GM18867 (cell line): ENCODE measurements around the gene GABRA4.

ENCODE experiments used
- ATAC-seq: cut with Tn5 transposase; IDR thresholded peaks from one replicate; pipeline ENCODE4 v1.9.1; 2021; ENCODE audit warnings: mild to moderate bottlenecking, moderate library complexity; ENCODE audit not compliant: unreplicated experiment

GABRA4 gene

DNA sequence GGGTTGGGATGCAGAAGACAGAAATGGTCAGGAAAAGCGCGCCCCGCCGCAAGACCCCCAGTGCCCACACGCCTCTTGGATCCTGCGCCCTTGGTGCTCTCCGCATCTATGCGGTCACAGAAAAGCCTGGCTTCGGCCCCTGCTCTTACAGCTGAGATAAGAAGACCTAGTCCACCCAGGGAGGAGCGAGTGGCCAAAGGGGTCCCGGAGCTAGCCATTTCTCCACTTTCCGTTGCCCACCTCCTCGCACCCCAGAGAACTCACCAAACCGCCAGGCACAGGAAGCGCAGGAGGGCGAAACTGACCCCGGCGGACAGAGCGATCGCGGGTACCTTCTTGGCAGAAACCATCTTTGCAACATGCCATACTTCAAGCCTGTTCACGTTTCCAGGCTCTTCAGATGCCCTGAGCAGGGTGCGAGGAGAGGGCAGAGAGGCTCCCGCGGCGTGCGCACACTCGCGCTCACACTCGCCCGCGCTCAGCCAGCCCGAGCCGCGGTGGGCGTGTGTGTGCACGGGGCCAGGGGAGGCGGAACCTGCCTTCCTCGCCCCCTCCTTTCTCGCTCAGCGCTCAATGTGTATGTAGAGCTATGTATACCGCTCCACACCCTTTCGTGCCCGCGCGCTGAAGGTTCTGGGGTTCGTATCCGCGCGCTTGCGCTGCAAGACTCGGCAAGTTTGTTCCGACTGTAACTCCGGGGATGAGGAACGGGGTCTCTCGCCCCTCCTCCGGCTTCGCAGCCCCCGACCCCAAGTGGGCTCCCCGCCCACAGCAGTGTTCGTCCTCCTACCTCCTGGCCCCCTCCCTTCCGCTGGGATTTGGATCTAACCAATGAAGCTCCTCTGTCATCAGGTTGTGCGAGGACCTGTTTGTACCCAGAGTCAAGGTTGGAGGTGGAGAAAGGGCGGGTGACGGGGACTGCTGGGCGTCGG is at the start of gene GABRA4:
TSS of gene GABRA4 (minus strand) at position 507 of the 932 bp plus-strand sequence. CDS start at position 350, 157 bp downstream.
- no peak for ATAC-seq

- no peak for ATAC-seq
Measured at GRCh38 chr4:47040828-47041227, 47.4 kb upstream of the GABRA4 start.

DNA sequence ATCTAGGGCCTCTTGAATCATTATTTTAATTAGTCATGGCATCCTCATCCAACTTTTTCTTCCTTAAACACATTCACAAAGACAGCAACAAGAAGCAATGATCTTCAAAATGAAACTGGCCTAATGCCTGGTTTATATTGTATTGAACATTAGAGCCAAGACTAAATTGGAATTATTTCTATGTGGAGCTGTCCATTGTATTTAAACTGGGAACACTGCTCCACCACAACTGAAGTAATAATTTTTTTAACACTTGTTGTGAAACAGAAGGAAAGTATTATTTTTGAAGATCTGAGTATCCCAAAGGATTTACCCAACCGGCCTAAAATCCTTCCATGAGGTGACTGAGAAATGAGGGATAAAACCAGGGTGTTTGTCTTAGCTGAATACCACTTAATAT is 44.9 kb upstream of the GABRA4 start:
- ATAC-seq = no peak

GRCh38 chr4:47032405-47033106 is 39.2 kb upstream of the GABRA4 start:
- ATAC-seq = peak; percentile 92

- no peak for ATAC-seq
Measured at GRCh38 chr4:47031751-47032404, 38.5 kb upstream of the GABRA4 start.

GRCh38 chr4:47031011-47031678 is 37.8 kb upstream of the GABRA4 start, which contains the start of gene GABRB1:
Gene GABRB1, plus strand, starts transcription at chr4:47031567.
- no peak for ATAC-seq

- ATAC-seq = no peak
Measured at GRCh38 chr4:47017494-47017893, 24.1 kb upstream of the GABRA4 start.

GRCh38 chr4:47017081-47017480 is 23.7 kb upstream of the GABRA4 start:
- no peak for ATAC-seq

DNA sequence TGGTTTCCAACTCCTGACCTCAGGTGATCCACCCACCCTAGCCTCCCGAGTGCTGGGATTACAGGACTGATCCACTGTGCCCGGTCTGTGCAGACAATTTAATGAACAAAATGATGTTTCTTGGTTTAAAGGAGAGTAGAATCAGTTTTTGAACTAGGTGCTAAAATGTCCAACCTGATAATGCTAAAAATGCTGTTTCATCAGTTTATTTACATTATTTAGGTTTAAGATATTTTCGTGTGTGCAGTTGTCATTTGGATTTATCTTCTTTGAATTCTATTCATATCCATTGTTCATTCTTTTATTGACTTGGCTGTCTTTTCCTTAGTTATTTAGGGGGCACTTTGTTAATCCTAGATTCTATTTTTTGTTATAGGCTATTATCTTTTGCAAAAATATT is 20.0 kb upstream of the GABRA4 start:
- no peak for ATAC-seq

DNA sequence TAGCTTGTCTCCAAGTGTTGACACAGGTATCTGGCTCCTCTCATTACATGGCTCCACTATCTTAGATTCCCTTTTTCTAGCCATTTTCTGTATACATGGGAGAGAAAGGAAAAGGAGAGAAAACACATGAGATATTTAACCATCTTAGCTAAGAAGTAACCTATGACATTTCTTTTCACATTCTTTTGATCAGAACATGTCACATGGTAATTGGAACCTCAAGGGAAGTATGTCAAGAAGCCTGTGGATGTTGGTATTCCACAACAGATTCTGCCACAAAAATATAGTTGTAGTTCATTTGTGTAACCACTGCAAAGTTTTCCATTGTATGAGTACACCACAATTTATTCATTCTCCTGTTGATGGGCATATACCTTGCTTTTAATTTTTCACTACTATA is 19.3 kb upstream of the GABRA4 start:
- no peak for ATAC-seq

GRCh38 chr4:47010912-47011446 is 17.6 kb upstream of the GABRA4 start:
- ATAC-seq = peak; percentile 82

- no peak for ATAC-seq
Measured at GRCh38 chr4:47010347-47010911, 17.0 kb upstream of the GABRA4 start.

DNA sequence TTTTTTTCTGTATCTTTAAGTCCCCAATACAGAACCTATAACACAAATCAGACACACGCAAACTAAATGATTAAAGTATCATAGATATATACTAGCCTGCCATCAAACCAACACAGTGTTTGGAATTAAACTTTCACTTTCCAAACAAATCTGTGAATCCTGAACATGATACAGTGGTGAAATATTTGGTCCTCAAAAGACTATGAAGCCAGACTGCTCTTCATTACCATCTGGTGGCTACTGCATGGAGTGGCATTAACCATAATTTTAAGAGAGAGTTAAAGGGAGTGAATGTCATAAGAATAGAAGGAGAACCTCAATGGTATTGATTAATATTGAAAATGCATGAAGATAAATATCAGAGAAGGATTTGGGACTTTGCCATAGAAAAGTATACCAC is 9.2 kb upstream of the GABRA4 start:
- ATAC-seq = peak; percentile 86

DNA sequence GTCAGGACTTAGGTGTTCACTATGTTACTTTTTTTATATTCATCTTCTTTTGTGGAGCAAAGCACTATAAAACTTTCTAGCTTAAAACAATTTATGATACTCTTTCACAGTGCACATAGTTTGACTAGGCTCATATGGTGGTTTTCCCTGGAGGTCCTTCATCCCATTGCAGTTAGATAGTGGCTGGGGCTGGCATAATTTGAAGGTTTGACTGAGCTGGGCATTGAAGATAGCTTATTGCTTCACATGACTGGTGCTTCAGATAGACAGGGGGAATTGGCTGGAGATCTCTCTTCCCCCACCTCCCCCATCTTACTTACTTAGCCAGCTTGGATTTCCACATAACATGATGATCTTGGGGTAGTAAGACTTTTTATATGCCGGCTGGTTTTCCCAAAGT is 7.0 kb upstream of the GABRA4 start:
- no peak for ATAC-seq

DNA sequence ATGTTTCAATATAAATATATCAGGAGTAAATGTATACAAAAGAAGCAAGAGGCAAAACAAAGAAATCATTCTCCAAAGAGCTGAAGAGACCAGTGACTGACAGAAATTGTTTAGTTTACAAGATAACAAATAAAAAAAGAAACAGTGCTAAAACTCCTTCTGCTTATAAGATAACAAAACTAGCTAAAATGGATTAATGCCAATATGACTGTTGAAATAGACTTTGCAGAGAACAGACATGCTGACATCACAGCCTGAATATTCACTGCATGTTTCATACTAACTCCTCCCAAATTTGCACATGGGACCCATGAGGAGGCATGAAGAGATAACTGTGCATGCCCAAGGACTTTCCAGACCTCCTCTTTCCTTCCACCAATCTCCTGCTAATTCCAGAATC is 6.2 kb upstream of the GABRA4 start:
- no peak for ATAC-seq

GRCh38 chr4:46994007-46994405 is 625 bp upstream of the GABRA4 start:
- ATAC-seq = no peak

DNA sequence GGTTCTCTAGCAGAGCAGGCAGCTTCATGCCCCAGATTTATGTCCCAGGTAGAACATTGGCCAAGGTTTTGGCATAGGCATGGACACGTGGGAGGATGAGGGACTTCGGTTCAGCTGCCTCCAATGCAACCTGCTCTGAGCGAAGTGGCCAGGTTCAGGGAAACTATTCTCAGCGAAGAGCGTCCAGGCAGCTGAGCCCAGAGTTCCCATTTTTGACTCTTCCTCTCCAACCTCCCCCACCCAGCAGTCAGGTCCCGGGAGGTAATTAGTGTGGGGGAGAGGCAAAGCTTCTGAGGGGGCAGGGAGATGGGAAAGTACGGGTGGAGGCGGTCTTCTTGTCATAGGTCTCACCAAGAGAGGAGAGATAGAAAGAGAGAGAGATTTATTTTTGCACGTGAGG is 1.0 kb downstream of the GABRA4 start:
- ATAC-seq = no peak

GRCh38 chr4:46986922-46987638 is 6.3 kb downstream of the GABRA4 start:
- ATAC-seq = peak; percentile 58

DNA sequence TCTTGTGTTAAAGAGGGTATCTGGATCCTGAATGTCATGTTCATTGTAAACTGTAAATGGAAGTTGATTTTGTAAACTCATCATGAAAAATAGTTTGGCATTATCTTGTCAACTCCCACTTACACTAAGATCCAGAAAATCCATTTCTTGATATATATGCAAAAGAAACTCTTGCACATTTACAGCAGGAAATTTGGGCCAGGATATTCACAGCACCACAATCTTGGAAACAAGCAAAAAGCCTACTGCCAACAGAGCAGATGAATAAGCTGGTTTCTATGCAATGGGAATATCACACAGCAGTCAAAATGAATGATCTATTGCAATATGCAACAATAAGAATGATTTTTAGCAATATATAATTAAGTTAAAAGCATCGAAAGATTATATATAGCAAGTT is 8.6 kb downstream of the GABRA4 start:
- ATAC-seq = no peak

- peak; percentile 41 for ATAC-seq
Measured at GRCh38 chr4:46980851-46981250, 12.5 kb downstream of the GABRA4 start.
